HCT116 (cell line): ENCODE results near the gene C5orf58.

ENCODE experiments used
- CTCF ChIP-seq, 3 experiments: fragments of 200-600 bp in 1 of 3; sonication (generic) in 1 of 3; IDR thresholded peaks in 2 of 3; conservative IDR thresholded peaks in 1 of 3; 2 replicates each; pipeline ENCODE4 v1.5.1; 2012 to 2017; ENCODE audit warnings: low read depth in 2 of 3, low read length in 2 of 3, antibody characterized with exemption in 1 of 3, borderline replicate concordance in 1 of 3, control low read depth in 1 of 3, mild to moderate bottlenecking in 1 of 3, mixed read lengths in 1 of 3, mixed run types in 1 of 3, moderate library complexity in 1 of 3; ENCODE audit not compliant: insufficient read depth in 1 of 3
- EZH2 ChIP-seq: fragments of 200-600 bp; sonication (generic); IDR thresholded peaks from 2 replicates; pipeline ENCODE4 v1.6.1; 2017; ENCODE audit warnings: antibody characterized with exemption, mixed run types
- POLR2A ChIP-seq: IDR thresholded peaks from 2 replicates; pipeline ENCODE4 v1.7.0; 2011; ENCODE audit warnings: borderline replicate concordance; ENCODE audit not compliant: insufficient read depth, insufficient read length; ENCODE audit errors: extremely low read depth
- POLR2AphosphoS5 ChIP-seq: IDR thresholded peaks from 2 replicates; pipeline ENCODE4 v1.6.1; 2011; ENCODE audit warnings: mild to moderate bottlenecking, low read depth, low read length, moderate library complexity
- RAD21 ChIP-seq: IDR thresholded peaks from 2 replicates; pipeline ENCODE4 v1.6.1; 2012; ENCODE audit warnings: low read depth, mild to moderate bottlenecking
- SIN3A ChIP-seq: IDR thresholded peaks from 2 replicates; pipeline ENCODE4 v1.6.1; 2012; ENCODE audit warnings: low read depth
- ZBTB33 ChIP-seq: IDR thresholded peaks from 2 replicates; pipeline ENCODE4 v1.6.1; 2011; ENCODE audit warnings: mild to moderate bottlenecking, low read length, moderate library complexity; ENCODE audit not compliant: insufficient replicate concordance; ENCODE audit errors: extremely low read depth
- ZFX ChIP-seq: fragments of 450-650 bp; IDR thresholded peaks from 2 replicates; pipeline ENCODE4 v1.6.1; 2017
- TF ChIP-seq, protein P1 (sequence below): IDR thresholded peaks from 2 replicates; pipeline ENCODE4 v1.6.1; 2012; ENCODE audit warnings: low read depth

GRCh38 chr5:170294057-170294456, 61.3 kb downstream of the C5orf58 start:
- TF ChIP-seq SIN3A (no peak), POLR2A (no peak), EZH2 (no peak), ZFX (no peak), CTCF (IDR thresholded peaks at IDR 0.05 in 2 of 3, conservative IDR thresholded peaks at IDR 0.05 in 1 of 3; ENCODE audit: borderline replicate concordance in 1 of 3, insufficient read depth in 1 of 3, low read depth in 2 of 3, low read length in 2 of 3) (no peak), POLR2AphosphoS5 (no peak), RAD21 (no peak), ZBTB33 (no peak)
- TF ChIP-seq, protein P1, sequence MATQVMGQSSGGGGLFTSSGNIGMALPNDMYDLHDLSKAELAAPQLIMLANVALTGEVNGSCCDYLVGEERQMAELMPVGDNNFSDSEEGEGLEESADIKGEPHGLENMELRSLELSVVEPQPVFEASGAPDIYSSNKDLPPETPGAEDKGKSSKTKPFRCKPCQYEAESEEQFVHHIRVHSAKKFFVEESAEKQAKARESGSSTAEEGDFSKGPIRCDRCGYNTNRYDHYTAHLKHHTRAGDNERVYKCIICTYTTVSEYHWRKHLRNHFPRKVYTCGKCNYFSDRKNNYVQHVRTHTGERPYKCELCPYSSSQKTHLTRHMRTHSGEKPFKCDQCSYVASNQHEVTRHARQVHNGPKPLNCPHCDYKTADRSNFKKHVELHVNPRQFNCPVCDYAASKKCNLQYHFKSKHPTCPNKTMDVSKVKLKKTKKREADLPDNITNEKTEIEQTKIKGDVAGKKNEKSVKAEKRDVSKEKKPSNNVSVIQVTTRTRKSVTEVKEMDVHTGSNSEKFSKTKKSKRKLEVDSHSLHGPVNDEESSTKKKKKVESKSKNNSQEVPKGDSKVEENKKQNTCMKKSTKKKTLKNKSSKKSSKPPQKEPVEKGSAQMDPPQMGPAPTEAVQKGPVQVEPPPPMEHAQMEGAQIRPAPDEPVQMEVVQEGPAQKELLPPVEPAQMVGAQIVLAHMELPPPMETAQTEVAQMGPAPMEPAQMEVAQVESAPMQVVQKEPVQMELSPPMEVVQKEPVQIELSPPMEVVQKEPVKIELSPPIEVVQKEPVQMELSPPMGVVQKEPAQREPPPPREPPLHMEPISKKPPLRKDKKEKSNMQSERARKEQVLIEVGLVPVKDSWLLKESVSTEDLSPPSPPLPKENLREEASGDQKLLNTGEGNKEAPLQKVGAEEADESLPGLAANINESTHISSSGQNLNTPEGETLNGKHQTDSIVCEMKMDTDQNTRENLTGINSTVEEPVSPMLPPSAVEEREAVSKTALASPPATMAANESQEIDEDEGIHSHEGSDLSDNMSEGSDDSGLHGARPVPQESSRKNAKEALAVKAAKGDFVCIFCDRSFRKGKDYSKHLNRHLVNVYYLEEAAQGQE = no peak
